GM20431 (cell line): ENCODE measurements around the gene C20orf141.
"Not testable (repeated sequence)": the region's sequence is repeated elsewhere in the genome, so short reads cannot be mapped to it uniquely, and the experiment has no call there.

ENCODE experiments used
- in situ Hi-C: fragments of 300-500 bp; cut with MseI, MboI; formaldehyde crosslinking; loops from one replicate; pipeline ENCODE4 v1.15.0; 2020; ENCODE audit warnings: low sequenced_read_pairs; ENCODE audit not compliant: unreplicated experiment

Gene C20orf141

GRCh38 chr20:2799271-2799670, 15.5 kb upstream of the C20orf141 start:
- in situ Hi-C loops: no loop called here

- in situ Hi-C loops: no loop called here
These were observed 14.9 kb upstream of the C20orf141 start for GRCh38 chr20:2799688-2800520.

GRCh38 chr20:2800521-2801285, 14.1 kb upstream of the C20orf141 start, which contains the start of gene CPXM1:
TSS of gene CPXM1 (minus strand) at chr20:2800627. CDS start at chr20:2800572, 55 bp downstream.
- in situ Hi-C loops: no loop called here

GRCh38 chr20:2801286-2801728, 13.5 kb upstream of the C20orf141 start:
- in situ Hi-C loops: no loop called here

GRCh38 chr20:2804041-2804828, 10.6 kb upstream of the C20orf141 start:
- in situ Hi-C loops: no loop called here

GRCh38 chr20:2804852-2805688, 9.7 kb upstream of the C20orf141 start:
- in situ Hi-C loops: no loop called here

GRCh38 chr20:2805689-2806350, 9.0 kb upstream of the C20orf141 start:
- in situ Hi-C loops: no loop called here

GRCh38 chr20:2806351-2806701, 8.5 kb upstream of the C20orf141 start:
- in situ Hi-C loops: no loop called here

GRCh38 chr20:2807019-2807418, 7.8 kb upstream of the C20orf141 start:
- in situ Hi-C loops: no loop called here

GRCh38 chr20:2807929-2808328, 6.9 kb upstream of the C20orf141 start:
- in situ Hi-C loops: not testable (repeated sequence)

GRCh38 chr20:2809690-2810089, 5.1 kb upstream of the C20orf141 start:
- in situ Hi-C loops: no loop called here

- in situ Hi-C loops: no loop called here
These were observed 2.6 kb upstream of the C20orf141 start for GRCh38 chr20:2812189-2812588.

GRCh38 chr20:2814076-2814475, 711 bp upstream of the C20orf141 start:
- in situ Hi-C loops: no loop called here

- in situ Hi-C loops: no loop called here
These were observed 584 bp downstream of the C20orf141 start for GRCh38 chr20:2815242-2815900.

- in situ Hi-C loops: no loop called here
These were observed 1.3 kb downstream of the C20orf141 start, which contains the start of gene TMEM239 for GRCh38 chr20:2816030-2816582. TSS of gene TMEM239 (plus strand) at chr20:2816364. CDS start at chr20:2816555, 191 bp downstream.

GRCh38 chr20:2816583-2817340, 2.0 kb downstream of the C20orf141 start:
- in situ Hi-C loops: no loop called here

GRCh38 chr20:2817341-2817726, 2.5 kb downstream of the C20orf141 start:
- in situ Hi-C loops: no loop called here
